Endothelial cell of umbilical vein (primary cell): ENCODE results near the gene SLC11A1. TPM values are rescaled to one million over a fixed set of nuclear protein-coding genes. Genes with fewer than 3 reads are reported as not detected.

Experiments used
- BruUV-seq: library from RNA; stranded (reverse); fragments of 400-500 nt; replicated peaks from 2 replicates; lab custom pipeline; 2021; lab: Mats Ljungman, UMichigan
- CTCF ChIA-PET: fragments of 300-600, 350-600 bp; sonication (Branson Sonifier 250); formaldehyde crosslinking; loops from one replicate; lab custom pipeline; 2021; ENCODE audit warnings: antibody characterized with exemption, inconsistent platforms; lab: Charles Lee
- POLR2A ChIA-PET: fragments of 300-600, 350-600 bp; sonication (Branson Sonifier 250); formaldehyde crosslinking; loops from one replicate; lab custom pipeline; 2021; ENCODE audit warnings: antibody characterized with exemption, inconsistent platforms; lab: Charles Lee
- DNase-seq: peaks from one replicate; pipeline ENCODE4 v3.0.0-alpha.2; 2011; ENCODE audit warnings: low read depth, low spot score
- FAIRE-seq: peaks from 2 replicates; lab custom pipeline; 2011; peaks lifted over from hg19 to GRCh38; lab: Jason Lieb, UNC
- H2AFZ ChIP-seq: 2 replicates; pipeline ENCODE4 v1.6.0; 2012; ENCODE audit warnings: low read depth, low read length, control low read depth, inconsistent platforms
- H3K27ac ChIP-seq: 2 replicates; pipeline ENCODE4 v1.5.1; 2011; ENCODE audit warnings: low read depth, mild to moderate bottlenecking, control low read depth, low read length, moderate library complexity; ENCODE audit not compliant: insufficient read depth
- H3K27me3 ChIP-seq, 2 experiments: 2 replicates each; pipeline versions ENCODE4 v1.6.0 to v1.6.1; 2011; ENCODE audit warnings: low read length in 2 of 2, mixed read lengths in 1 of 2; ENCODE audit not compliant: control insufficient read depth in 2 of 2, insufficient read depth in 2 of 2
- H3K36me3 ChIP-seq, 2 experiments: 2 replicates in 1 of 2; 3 replicates in 1 of 2; pipeline ENCODE4 v1.5.1; 2011; ENCODE audit warnings: low read length in 2 of 2, mild to moderate bottlenecking in 1 of 2, moderate library complexity in 1 of 2; ENCODE audit not compliant: control insufficient read depth in 2 of 2, insufficient read depth in 2 of 2; ENCODE audit errors: extremely low read depth in 1 of 2
- H3K4me1 ChIP-seq: 3 replicates; pipeline ENCODE4 v1.5.1; 2011; ENCODE audit warnings: mild to moderate bottlenecking, low read length; ENCODE audit not compliant: control insufficient read depth, insufficient read depth; ENCODE audit errors: extremely low read depth
- H3K4me2 ChIP-seq: 2 replicates; pipeline ENCODE4 v1.6.1; 2011; ENCODE audit warnings: low read length, control low read depth, mixed read lengths; ENCODE audit not compliant: insufficient read depth
- H3K4me3 ChIP-seq, 3 experiments: fragments of 200-600 bp in 1 of 3; sonication (generic), shearing (Covaris generic) in 1 of 3; replicated peaks in 1 of 3; 2 replicates each; pipeline ENCODE4 v1.5.1; 2011 to 2016; ENCODE audit warnings: control low read depth in 3 of 3, low read length in 3 of 3, mild to moderate bottlenecking in 2 of 3, inconsistent platforms in 1 of 3, low read depth in 1 of 3, moderate library complexity in 1 of 3; ENCODE audit not compliant: insufficient read depth in 1 of 3
- H3K79me2 ChIP-seq: 2 replicates; pipeline ENCODE4 v1.6.0; 2012; ENCODE audit warnings: low read length, inconsistent platforms; ENCODE audit not compliant: control insufficient read depth, insufficient read depth
- H3K9ac ChIP-seq: replicated peaks from 2 replicates; pipeline ENCODE3; 2011; ENCODE audit warnings: low read length, control low read depth; ENCODE audit not compliant: insufficient read depth; ENCODE audit errors: extremely low read depth
- H3K9me1 ChIP-seq: replicated peaks from 3 replicates; pipeline ENCODE4 v1.6.0; 2011; ENCODE audit warnings: mild to moderate bottlenecking, low read length; ENCODE audit not compliant: control insufficient read depth, insufficient read depth; ENCODE audit errors: extremely low read depth
- H3K9me3 ChIP-seq: replicated peaks from 2 replicates; pipeline ENCODE4 v1.5.1; 2012; ENCODE audit warnings: low read length, inconsistent platforms; ENCODE audit not compliant: control insufficient read depth, insufficient read depth
- H4K20me1 ChIP-seq: replicated peaks from 2 replicates; pipeline ENCODE3; 2011; ENCODE audit warnings: mild to moderate bottlenecking, low read length; ENCODE audit not compliant: control insufficient read depth, insufficient read depth; ENCODE audit errors: extremely low read depth
- CTCF ChIP-seq, 2 donors: IDR thresholded peaks; 1 replicate in 1 of 2; 2 replicates in 1 of 2; pipeline ENCODE4 v1.5.1; 2011; ENCODE audit warnings: low read length in 2 of 2, mild to moderate bottlenecking in 2 of 2, moderate library complexity in 2 of 2, control low read depth in 1 of 2, inconsistent platforms in 1 of 2, low read depth in 1 of 2; ENCODE audit not compliant: insufficient read depth in 1 of 2; ENCODE audit errors: extremely low read depth in 1 of 2
- EZH2 ChIP-seq: IDR thresholded peaks from 2 replicates; pipeline ENCODE4 v1.6.1; 2012; ENCODE audit warnings: borderline replicate concordance, low read depth, mild to moderate bottlenecking, moderate library complexity, low read length, inconsistent platforms; ENCODE audit not compliant: severe bottlenecking
- FOS ChIP-seq: IDR thresholded peaks from 2 replicates; pipeline ENCODE4 v1.6.1; 2011; ENCODE audit warnings: mild to moderate bottlenecking, low read length, moderate library complexity, borderline replicate concordance; ENCODE audit not compliant: insufficient read depth
- GATA2 ChIP-seq: IDR thresholded peaks from 2 replicates; pipeline ENCODE4 v1.7.0; 2011; ENCODE audit warnings: low read depth, mild to moderate bottlenecking, moderate library complexity, mixed read lengths, low read length; ENCODE audit not compliant: insufficient read length, insufficient read depth
- JUN ChIP-seq: IDR thresholded peaks from 2 replicates; pipeline ENCODE4 v1.6.1; 2011; ENCODE audit warnings: borderline replicate concordance, low read depth; ENCODE audit not compliant: insufficient read length, insufficient read depth
- MAX ChIP-seq: IDR thresholded peaks from 2 replicates; pipeline ENCODE4 v1.6.1; 2011; ENCODE audit not compliant: insufficient read depth, insufficient read length
- MYC ChIP-seq: IDR thresholded peaks from one replicate; pipeline ENCODE4 v1.6.1; 2011; ENCODE audit warnings: mild to moderate bottlenecking, low read depth, low read length
- POLR2A ChIP-seq: IDR thresholded peaks from 2 replicates; pipeline ENCODE4 v1.6.1; 2012; ENCODE audit warnings: low read depth, mild to moderate bottlenecking, control low read depth, low read length
- POLR2AphosphoS5 ChIP-seq: IDR thresholded peaks from 2 replicates; pipeline ENCODE4 v1.6.1; 2012; ENCODE audit warnings: low read depth, mild to moderate bottlenecking, control low read depth, low read length, moderate library complexity; ENCODE audit not compliant: insufficient read depth
- dilution Hi-C: fragments of 300-500 bp; cut with MboI; formaldehyde crosslinking; loops from one replicate; pipeline ENCODE4 v1.15.0; 2019; ENCODE audit warnings: low sequenced_read_pairs; ENCODE audit not compliant: extremely low pct_ligation_motif_present
- intact Hi-C: fragments of 100-400 bp; cut with micrococcal nuclease; formaldehyde crosslinking; loops from one replicate; pipeline ENCODE4 v1.10.0; 2022
- polyA plus RNA-seq, 4 experiments: library from polyadenylated mRNA; depleted of rRNA in 3 of 4; stranded (reverse) in 3 of 4; unstranded in 1 of 4; fragments of >200 nt; gene quantifications; 2 replicates each; pipeline versions ENCODE4 v1.2.1 to v1.2.3, GENCODE V29; 2011 to 2012; ENCODE audit warnings: missing spikeins in 1 of 4
- total RNA-seq: library from RNA; stranded (reverse); gene quantifications from 2 replicates; pipeline ENCODE4 v1.2.3, GENCODE V29; 2021

SLC11A1 gene
- total and polyA plus RNA-seq, 2 donors (not counting 3 experiments of a cell fraction or from before 2014, with no cell fraction given) = 0.03 TPM; not detected in 1

GRCh38 chr2:218392459-218392858 is 10.4 kb downstream of the SLC11A1 start:
- H4K20me1 ChIP-seq = no peaks in the 10 kb centered on the region
- no peak overlapping the region for H3K9ac ChIP-seq
- intact Hi-C loops (no loop called here), dilution Hi-C loops (no loop called here)
- no peaks in the 10 kb centered on the region for H3K9me3 ChIP-seq
- H3K27me3 ChIP-seq = no peaks in the 10 kb centered on the region
- FAIRE-seq (no peak), DNase-seq (no peak)
- no peak overlapping the region for H3K4me2 ChIP-seq
- ChIA-PET CTCF (interaction anchor here (1.6 to 5.7 kb wide), 2 partner anchors 91 to 120 kb away, joined by 6 to 99 read pairs; partner anchors contain the start of genes AAMP and PNKD), POLR2A (no interaction called here)
- H3K9me1 ChIP-seq = no peaks in the 10 kb centered on the region
- BruUV-seq = no TSS peak
- H3K4me1 ChIP-seq = peaks cover 15% of the 10 kb centered on the region
- no peaks in the 10 kb centered on the region for H3K36me3 ChIP-seq
- no peak overlapping the region for H3K27ac ChIP-seq
- no peak overlapping the region for H3K4me3 ChIP-seq
- H2AFZ ChIP-seq = no peak overlapping the region
- H3K79me2 ChIP-seq = no peaks in the 10 kb centered on the region
- TF ChIP-seq MAX (no peak), CTCF (IDR thresholded peaks at IDR 0.05; ENCODE audit: extremely low read depth in 1 of 2, insufficient read depth in 1 of 2, low read depth in 1 of 2, low read length in 2 of 2) (no peak), JUN (no peak), EZH2 (no peak), POLR2A (no peak), GATA2 (no peak), MYC (no peak), FOS (no peak), POLR2AphosphoS5 (no peak)
